Skeletal muscle tissue (tissue), 4 donors: Measurements from ENCODE around the gene SUCLG2. TPM values are rescaled to one million over a fixed set of nuclear protein-coding genes. Genes with fewer than 3 reads are reported as not detected.

Experiments used
- H3K27ac ChIP-seq: one replicate; pipeline ENCODE4 v1.7.0; 2013; ENCODE audit warnings: mild to moderate bottlenecking, low read depth, low read length, inconsistent platforms
- H3K27me3 ChIP-seq, 3 donors: one replicate each; pipeline ENCODE4 v1.7.0; 2013; ENCODE audit warnings: low read length in 3 of 3; ENCODE audit not compliant: control insufficient read depth in 3 of 3, insufficient read depth in 3 of 3
- H3K36me3 ChIP-seq, 3 donors: one replicate each; pipeline ENCODE4 v1.7.0; 2013; ENCODE audit warnings: low read length in 3 of 3; ENCODE audit not compliant: control insufficient read depth in 3 of 3, insufficient read depth in 3 of 3
- H3K4me1 ChIP-seq, 3 donors: one replicate each; pipeline ENCODE4 v1.7.0; 2013; ENCODE audit warnings: low read length in 3 of 3, mild to moderate bottlenecking in 3 of 3; ENCODE audit not compliant: control insufficient read depth in 3 of 3, insufficient read depth in 3 of 3
- H3K4me3 ChIP-seq, 3 donors: one replicate each; pipeline ENCODE4 v1.7.0; 2013; ENCODE audit warnings: low read length in 3 of 3
- H3K9ac ChIP-seq, 3 donors: one replicate each; pipeline ENCODE4 v1.7.0; 2013; ENCODE audit warnings: low read length in 3 of 3, mild to moderate bottlenecking in 3 of 3, moderate library complexity in 2 of 3, low read depth in 1 of 3
- H3K9me3 ChIP-seq, 3 donors: one replicate each; pipeline ENCODE4 v1.7.0; 2013; ENCODE audit warnings: low read length in 3 of 3; ENCODE audit not compliant: control insufficient read depth in 3 of 3
- total RNA-seq: library from RNA; depleted of rRNA; stranded (reverse); fragments of >200 nt; gene quantifications from one replicate; pipeline ENCODE4 v1.2.3, GENCODE V29; 2014
- donor health status: Osteomylitis.

SUCLG2 gene
- 38.1 TPM for total RNA-seq

GRCh38 chr3:67654099-67654843 lies at the start of gene SUCLG2:
TSS of gene SUCLG2 (minus strand) at chr3:67654612. CDS start at chr3:67654586, 26 bp downstream.
- Histone ChIP-seq H3K27ac (peak within 1 kb of the TSS; percentile 84), H3K4me3 (peak within 1 kb of the TSS; percentile 87 to 97 (median 96)), H3K9me3 (no peaks in the 10 kb centered on the region), H3K36me3 (no peaks in the 10 kb centered on the region), H3K4me1 (peaks cover 11 to 24% (median 14%) of the 10 kb centered on the region in 3 donors), H3K9ac (peak within 1 kb of the TSS; percentile 92 to 98 (median 94)), H3K27me3 (no peaks in the 10 kb centered on the region)

GRCh38 chr3:67700596-67700995 lies 46.2 kb upstream of the SUCLG2 start:
- Histone ChIP-seq H3K9ac (no peak overlapping the region), H3K27ac (no peak overlapping the region), H3K4me1 (no peaks in the 10 kb centered on the region), H3K27me3 (no peaks in the 10 kb centered on the region), H3K4me3 (no peak overlapping the region), H3K36me3 (no peaks in the 10 kb centered on the region), H3K9me3 (no peaks in the 10 kb centered on the region)

GRCh38 chr3:67699882-67700281 lies 45.5 kb upstream of the SUCLG2 start:
- Histone ChIP-seq H3K9me3 (no peaks in the 10 kb centered on the region), H3K27ac (no peak overlapping the region), H3K4me3 (no peak overlapping the region), H3K36me3 (no peaks in the 10 kb centered on the region), H3K27me3 (no peaks in the 10 kb centered on the region), H3K4me1 (no peaks in the 10 kb centered on the region), H3K9ac (no peak overlapping the region)

- no peak overlapping the region for H3K27ac ChIP-seq
Observed at GRCh38 chr3:67692621-67693020, 38.2 kb upstream of the SUCLG2 start.

GRCh38 chr3:67691926-67692325 lies 37.5 kb upstream of the SUCLG2 start:
- H3K9ac ChIP-seq = no peak overlapping the region
- no peaks in the 10 kb centered on the region for H3K4me1 ChIP-seq
- H3K27ac ChIP-seq = no peak overlapping the region
- H3K36me3 ChIP-seq = no peaks in the 10 kb centered on the region
- no peak overlapping the region for H3K4me3 ChIP-seq
- H3K27me3 ChIP-seq = no peaks in the 10 kb centered on the region
- no peaks in the 10 kb centered on the region for H3K9me3 ChIP-seq

More at GRCh38 chr3:67692621-67693020, 38.2 kb upstream of the SUCLG2 start:
- Histone ChIP-seq H3K4me3 (no peak overlapping the region), H3K9me3 (no peaks in the 10 kb centered on the region), H3K36me3 (no peaks in the 10 kb centered on the region), H3K4me1 (no peaks in the 10 kb centered on the region), H3K27me3 (no peaks in the 10 kb centered on the region), H3K9ac (no peak overlapping the region)

GRCh38 chr3:67691207-67691606 lies 36.8 kb upstream of the SUCLG2 start:
- Histone ChIP-seq H3K9ac (no peak overlapping the region), H3K4me1 (no peaks in the 10 kb centered on the region), H3K36me3 (no peaks in the 10 kb centered on the region), H3K4me3 (no peak overlapping the region), H3K27me3 (no peaks in the 10 kb centered on the region), H3K27ac (no peak overlapping the region), H3K9me3 (no peaks in the 10 kb centered on the region)

GRCh38 chr3:67689806-67690205 lies 35.4 kb upstream of the SUCLG2 start:
- H3K27ac ChIP-seq = no peak overlapping the region
- H3K36me3 ChIP-seq = no peaks in the 10 kb centered on the region
- no peak overlapping the region for H3K4me3 ChIP-seq
- no peaks in the 10 kb centered on the region for H3K27me3 ChIP-seq
- H3K4me1 ChIP-seq = no peaks in the 10 kb centered on the region
- H3K9me3 ChIP-seq = no peaks in the 10 kb centered on the region
- no peak overlapping the region for H3K9ac ChIP-seq

- no peaks in the 10 kb centered on the region for H3K4me1 ChIP-seq
- no peaks in the 10 kb centered on the region for H3K27me3 ChIP-seq
- no peak overlapping the region for H3K9ac ChIP-seq
- H3K9me3 ChIP-seq = no peaks in the 10 kb centered on the region
- H3K4me3 ChIP-seq = no peak overlapping the region
- H3K27ac ChIP-seq = no peak overlapping the region
- no peaks in the 10 kb centered on the region for H3K36me3 ChIP-seq
Observed at GRCh38 chr3:67688231-67688630, 33.8 kb upstream of the SUCLG2 start.

GRCh38 chr3:67686069-67686468 lies 31.7 kb upstream of the SUCLG2 start:
- Histone ChIP-seq H3K36me3 (no peaks in the 10 kb centered on the region), H3K9ac (no peak overlapping the region), H3K4me1 (no peaks in the 10 kb centered on the region), H3K27ac (no peak overlapping the region), H3K4me3 (no peak overlapping the region), H3K27me3 (no peaks in the 10 kb centered on the region), H3K9me3 (no peaks in the 10 kb centered on the region)

GRCh38 chr3:67685499-67685898 lies 31.1 kb upstream of the SUCLG2 start:
- Histone ChIP-seq H3K36me3 (no peaks in the 10 kb centered on the region), H3K9me3 (no peaks in the 10 kb centered on the region), H3K4me1 (no peaks in the 10 kb centered on the region), H3K27me3 (no peaks in the 10 kb centered on the region), H3K27ac (no peak overlapping the region), H3K4me3 (no peak overlapping the region), H3K9ac (no peak overlapping the region)
